ENCODE measurements around the gene TACR3. TPM values are rescaled to one million over a fixed set of nuclear protein-coding genes. Genes with fewer than 3 reads are reported as not detected.

The TACR3 gene, protein sequence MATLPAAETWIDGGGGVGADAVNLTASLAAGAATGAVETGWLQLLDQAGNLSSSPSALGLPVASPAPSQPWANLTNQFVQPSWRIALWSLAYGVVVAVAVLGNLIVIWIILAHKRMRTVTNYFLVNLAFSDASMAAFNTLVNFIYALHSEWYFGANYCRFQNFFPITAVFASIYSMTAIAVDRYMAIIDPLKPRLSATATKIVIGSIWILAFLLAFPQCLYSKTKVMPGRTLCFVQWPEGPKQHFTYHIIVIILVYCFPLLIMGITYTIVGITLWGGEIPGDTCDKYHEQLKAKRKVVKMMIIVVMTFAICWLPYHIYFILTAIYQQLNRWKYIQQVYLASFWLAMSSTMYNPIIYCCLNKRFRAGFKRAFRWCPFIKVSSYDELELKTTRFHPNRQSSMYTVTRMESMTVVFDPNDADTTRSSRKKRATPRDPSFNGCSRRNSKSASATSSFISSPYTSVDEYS
- polyA plus RNA-seq (2013, experiment 1 of 2): 2.4 TPM
- polyA plus RNA-seq (2013, experiment 2 of 2): 2.4 TPM

DNA sequence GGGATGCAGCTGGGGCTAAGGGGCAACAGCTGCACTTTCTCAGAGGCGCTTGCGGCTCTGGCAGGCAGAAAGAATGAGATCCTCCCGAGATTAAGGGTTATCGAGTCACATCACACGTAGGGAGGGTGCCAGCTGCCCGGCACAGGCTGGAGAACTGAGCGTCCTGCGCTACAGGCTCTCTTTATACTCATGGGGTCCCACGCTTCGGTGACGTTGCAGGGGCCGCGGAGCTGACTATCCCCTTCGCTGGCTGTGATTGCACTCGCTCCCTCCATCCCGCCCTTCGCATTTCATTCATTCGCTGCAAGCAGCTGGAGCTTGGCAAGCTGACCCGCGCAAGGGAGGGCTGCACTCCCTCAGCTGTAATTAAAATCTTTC lies at the start of gene TACR3:
Gene TACR3, minus strand, starts transcription at position 156 of the 378 bp plus-strand sequence. CDS start 310 bp downstream, outside the sequence.
- no CpG with 5 or more reads among the region's 20 CpGs for WGBS (ENCODE audit: extremely low coverage, insufficient coverage, low lambda C conversion rate)

DNA sequence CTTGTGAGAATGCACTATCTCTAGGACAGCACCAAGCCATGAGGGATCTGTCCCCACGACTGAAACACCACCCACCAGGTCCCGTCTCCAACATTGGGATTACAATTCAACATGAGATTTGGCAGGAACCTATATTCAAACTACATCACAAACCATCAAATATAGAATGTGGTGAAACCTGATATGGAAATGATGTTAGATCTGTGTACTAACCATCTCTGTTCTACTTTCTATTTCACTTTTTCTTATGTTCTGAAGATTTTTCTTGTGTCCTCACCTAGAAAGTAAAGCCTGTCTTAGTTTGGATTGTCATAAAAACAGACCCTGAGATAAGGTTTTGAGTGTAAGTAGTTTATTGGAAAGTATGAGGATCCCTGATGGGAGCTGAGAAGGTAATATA lies 37.8 kb upstream of the TACR3 start:
- no peak overlapping the region for H3K23ac ChIP-seq (ENCODE audit: low read length)
- no peaks in the 10 kb centered on the region for H3K27me3 ChIP-seq (ENCODE audit: insufficient read depth, low read length, poor library complexity)
- no CpG with 5 or more reads among the region's 2 CpGs for WGBS (ENCODE audit: extremely low coverage, insufficient coverage, low lambda C conversion rate)
- DNase-seq: no peak
- H2BK5ac ChIP-seq (ENCODE audit: low read length): no peak overlapping the region
- no peak overlapping the region for H3K4me2 ChIP-seq (ENCODE audit: low read length)
- no peak overlapping the region for H3K4me3 ChIP-seq (ENCODE audit: low read length)
- H3K56ac ChIP-seq (ENCODE audit: low read length): no peak overlapping the region
- H3K79me2 ChIP-seq (ENCODE audit: control insufficient read depth, insufficient read depth, low read length): no peaks in the 10 kb centered on the region
- H2AK5ac ChIP-seq (ENCODE audit: low read length): no peak overlapping the region
- H2BK120ac ChIP-seq (ENCODE audit: low read depth, low read length): no peak overlapping the region
- H3K27ac ChIP-seq (ENCODE audit: low read depth, low read length): no peak overlapping the region
- no peak overlapping the region for H4K8ac ChIP-seq (ENCODE audit: low read depth, low read length)
- H3K4me1 ChIP-seq (ENCODE audit: control insufficient read depth, low read depth, low read length): no peaks in the 10 kb centered on the region
- no peaks in the 10 kb centered on the region for H3K36me3 ChIP-seq (ENCODE audit: control insufficient read depth, insufficient read depth, low read length)
- no peak overlapping the region for H3K4ac ChIP-seq (ENCODE audit: low read depth, low read length)
- H3K79me1 ChIP-seq (ENCODE audit: low read length): no peaks in the 10 kb centered on the region
- no peak overlapping the region for H2BK15ac ChIP-seq (replicated peaks; ENCODE audit: low read depth)
- no peak overlapping the region for H4K5ac ChIP-seq (ENCODE audit: low read length)
- no peak overlapping the region for H3K9ac ChIP-seq (ENCODE audit: low read length)
- H3K18ac ChIP-seq (ENCODE audit: low read length): no peak overlapping the region

More for the DNA sequence above, at the start of gene TACR3:
- Histone ChIP-seq H3K4me3 (ENCODE audit: low read length) (peak within 1 kb of the TSS; percentile 61), H2BK15ac (replicated peaks; ENCODE audit: low read depth) (no peak within 1 kb of the TSS), H3K56ac (ENCODE audit: low read length) (peak within 1 kb of the TSS; percentile 86), H3K4me2 (ENCODE audit: low read length) (peak within 1 kb of the TSS; percentile 79), H4K8ac (ENCODE audit: low read depth, low read length) (no peak within 1 kb of the TSS), H3K9ac (ENCODE audit: low read length) (peak within 1 kb of the TSS; percentile 69), H4K5ac (ENCODE audit: low read length) (no peak within 1 kb of the TSS), H3K36me3 (ENCODE audit: control insufficient read depth, insufficient read depth, low read length) (no peaks in the 10 kb centered on the region), H2AK5ac (ENCODE audit: low read length) (no peak within 1 kb of the TSS), H2BK5ac (ENCODE audit: low read length) (no peak within 1 kb of the TSS), H3K79me2 (ENCODE audit: control insufficient read depth, insufficient read depth, low read length) (no peaks in the 10 kb centered on the region), H3K79me1 (ENCODE audit: low read length) (no peaks in the 10 kb centered on the region), H3K18ac (ENCODE audit: low read length) (no peak within 1 kb of the TSS), H3K27me3 (ENCODE audit: insufficient read depth, low read length, poor library complexity) (no peaks in the 10 kb centered on the region), H3K27ac (ENCODE audit: low read depth, low read length) (no peak within 1 kb of the TSS), H3K4me1 (ENCODE audit: control insufficient read depth, low read depth, low read length) (no peaks in the 10 kb centered on the region), H2BK120ac (ENCODE audit: low read depth, low read length) (no peak within 1 kb of the TSS), H3K4ac (ENCODE audit: low read depth, low read length) (no peak within 1 kb of the TSS), H3K23ac (ENCODE audit: low read length) (no peak within 1 kb of the TSS)
- peak; percentile 74 for DNase-seq

DNA sequence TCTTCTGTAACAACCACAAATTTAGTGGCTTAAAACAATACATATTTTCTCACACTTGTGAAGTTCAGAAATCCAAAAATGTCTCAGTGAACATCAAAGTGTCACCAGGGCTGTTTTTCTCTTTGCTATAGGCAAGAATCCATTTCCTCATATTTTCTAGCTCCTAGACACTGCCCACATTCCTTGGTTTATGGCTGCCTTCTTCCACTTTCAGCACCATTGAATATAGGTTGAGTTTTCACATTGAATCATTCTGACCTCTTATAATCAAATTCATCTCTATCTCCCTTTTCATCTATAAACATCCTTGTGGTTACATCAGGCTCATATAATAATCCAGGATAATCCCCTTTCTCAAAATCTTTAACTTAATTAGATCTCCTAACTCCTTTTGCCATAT lies 37.0 kb upstream of the TACR3 start:
- Histone ChIP-seq H3K27ac (ENCODE audit: low read depth, low read length) (no peak overlapping the region), H2BK120ac (ENCODE audit: low read depth, low read length) (no peak overlapping the region), H3K4ac (ENCODE audit: low read depth, low read length) (no peak overlapping the region), H3K4me2 (ENCODE audit: low read length) (no peak overlapping the region), H4K8ac (ENCODE audit: low read depth, low read length) (no peak overlapping the region), H3K27me3 (ENCODE audit: insufficient read depth, low read length, poor library complexity) (no peaks in the 10 kb centered on the region), H3K79me2 (ENCODE audit: control insufficient read depth, insufficient read depth, low read length) (no peaks in the 10 kb centered on the region), H3K56ac (ENCODE audit: low read length) (no peak overlapping the region), H3K18ac (ENCODE audit: low read length) (no peak overlapping the region), H3K4me3 (ENCODE audit: low read length) (no peak overlapping the region), H3K36me3 (ENCODE audit: control insufficient read depth, insufficient read depth, low read length) (no peaks in the 10 kb centered on the region), H4K5ac (ENCODE audit: low read length) (no peak overlapping the region), H2BK15ac (replicated peaks; ENCODE audit: low read depth) (no peak overlapping the region), H3K9ac (ENCODE audit: low read length) (no peak overlapping the region), H2BK5ac (ENCODE audit: low read length) (no peak overlapping the region), H2AK5ac (ENCODE audit: low read length) (no peak overlapping the region), H3K79me1 (ENCODE audit: low read length) (no peaks in the 10 kb centered on the region), H3K4me1 (ENCODE audit: control insufficient read depth, low read depth, low read length) (no peaks in the 10 kb centered on the region), H3K23ac (ENCODE audit: low read length) (no peak overlapping the region)
- no peak for DNase-seq

DNA sequence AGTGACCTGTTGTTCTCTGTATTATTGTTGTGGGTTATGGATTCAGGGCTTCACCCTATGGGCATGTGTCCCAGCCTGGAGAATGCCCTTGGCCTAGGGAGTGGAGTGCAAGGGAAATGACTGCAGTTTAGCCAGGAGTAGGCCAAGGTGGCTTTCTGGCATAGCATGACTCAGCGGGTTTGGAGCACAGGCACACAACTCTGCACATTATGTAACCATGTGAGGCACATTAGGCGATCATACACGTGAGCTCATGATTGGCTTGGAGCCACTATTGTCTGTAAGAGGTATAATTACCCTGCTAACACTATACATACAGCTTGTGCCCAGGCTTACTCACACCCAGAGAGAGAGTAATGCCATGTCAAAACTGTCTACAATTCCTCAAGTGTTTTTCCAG lies 35.1 kb upstream of the TACR3 start:
- H3K27me3 ChIP-seq (ENCODE audit: insufficient read depth, low read length, poor library complexity): no peaks in the 10 kb centered on the region
- WGBS (ENCODE audit: extremely low coverage, insufficient coverage, low lambda C conversion rate): no CpG with 5 or more reads among the region's 3 CpGs
- H2AK5ac ChIP-seq (ENCODE audit: low read length): no peak overlapping the region
- H3K36me3 ChIP-seq (ENCODE audit: control insufficient read depth, insufficient read depth, low read length): no peaks in the 10 kb centered on the region
- no peak overlapping the region for H2BK15ac ChIP-seq (replicated peaks; ENCODE audit: low read depth)
- H3K9ac ChIP-seq (ENCODE audit: low read length): no peak overlapping the region
- H3K4me2 ChIP-seq (ENCODE audit: low read length): no peak overlapping the region
- H4K5ac ChIP-seq (ENCODE audit: low read length): no peak overlapping the region
- no peak overlapping the region for H2BK120ac ChIP-seq (ENCODE audit: low read depth, low read length)
- H2BK5ac ChIP-seq (ENCODE audit: low read length): no peak overlapping the region
- H4K8ac ChIP-seq (ENCODE audit: low read depth, low read length): no peak overlapping the region
- no peaks in the 10 kb centered on the region for H3K4me1 ChIP-seq (ENCODE audit: control insufficient read depth, low read depth, low read length)
- no peak overlapping the region for H3K56ac ChIP-seq (ENCODE audit: low read length)
- no peaks in the 10 kb centered on the region for H3K79me1 ChIP-seq (ENCODE audit: low read length)
- H3K18ac ChIP-seq (ENCODE audit: low read length): no peak overlapping the region
- no peak overlapping the region for H3K4ac ChIP-seq (ENCODE audit: low read depth, low read length)
- H3K79me2 ChIP-seq (ENCODE audit: control insufficient read depth, insufficient read depth, low read length): no peaks in the 10 kb centered on the region
- no peak overlapping the region for H3K4me3 ChIP-seq (ENCODE audit: low read length)
- peak; percentile 11 for DNase-seq
- peak overlapping the region; percentile 12 for H3K23ac ChIP-seq (ENCODE audit: low read length)
- no peak overlapping the region for H3K27ac ChIP-seq (ENCODE audit: low read depth, low read length)

DNA sequence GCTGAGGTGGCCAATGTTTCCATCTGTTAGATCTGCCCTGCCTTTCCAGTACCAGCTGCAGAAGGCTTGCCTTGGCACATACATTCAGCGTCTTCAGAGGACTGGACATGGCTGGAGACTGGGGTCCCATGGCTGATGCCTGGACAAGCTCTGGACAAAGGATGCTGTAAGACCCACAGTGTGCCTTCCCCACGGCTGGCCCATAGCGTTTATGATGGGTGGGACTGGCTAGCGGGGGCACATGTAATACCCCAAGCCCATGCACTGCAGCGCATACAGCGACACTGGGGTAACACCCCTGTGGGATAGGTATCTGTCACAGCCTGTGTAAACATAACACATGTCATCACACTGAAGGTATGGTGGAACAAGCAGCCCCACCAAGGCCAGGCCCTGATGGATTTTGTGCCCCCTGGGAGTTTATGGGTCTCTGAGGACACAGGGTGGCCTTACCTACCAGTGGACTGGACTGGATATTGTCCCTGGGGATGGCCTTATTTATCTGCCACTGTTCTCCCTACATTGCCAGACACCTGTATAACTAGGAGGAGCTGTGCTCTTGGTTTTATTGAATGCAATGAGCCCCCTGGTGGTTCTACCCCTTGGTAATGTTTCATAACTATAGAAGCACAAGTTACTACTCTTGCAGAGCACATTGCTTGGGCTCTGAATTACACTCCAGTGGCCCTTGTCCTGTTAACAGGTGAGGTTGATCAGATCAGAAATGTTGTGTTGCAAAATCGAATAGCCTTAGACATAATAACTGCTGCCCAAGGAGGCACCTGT lies 34.3 kb upstream of the TACR3 start:
- no peak overlapping the region for H3K23ac ChIP-seq (ENCODE audit: low read length)
- H2AK5ac ChIP-seq (ENCODE audit: low read length): no peak overlapping the region
- no peak for DNase-seq
- no peaks in the 10 kb centered on the region for H3K79me1 ChIP-seq (ENCODE audit: low read length)
- H3K4ac ChIP-seq (ENCODE audit: low read depth, low read length): no peak overlapping the region
- H4K8ac ChIP-seq (ENCODE audit: low read depth, low read length): no peak overlapping the region
- H2BK5ac ChIP-seq (ENCODE audit: low read length): no peak overlapping the region
- no peak overlapping the region for H3K56ac ChIP-seq (ENCODE audit: low read length)
- H2BK120ac ChIP-seq (ENCODE audit: low read depth, low read length): no peak overlapping the region
- no peak overlapping the region for H3K9ac ChIP-seq (ENCODE audit: low read length)
- no peaks in the 10 kb centered on the region for H3K4me1 ChIP-seq (ENCODE audit: control insufficient read depth, low read depth, low read length)
- no CpG with 5 or more reads among the region's 7 CpGs for WGBS (ENCODE audit: extremely low coverage, insufficient coverage, low lambda C conversion rate)
- no peak overlapping the region for H4K5ac ChIP-seq (ENCODE audit: low read length)
- no peaks in the 10 kb centered on the region for H3K36me3 ChIP-seq (ENCODE audit: control insufficient read depth, insufficient read depth, low read length)
- no peak overlapping the region for H3K4me2 ChIP-seq (ENCODE audit: low read length)
- H3K27ac ChIP-seq (ENCODE audit: low read depth, low read length): no peak overlapping the region
- no peak overlapping the region for H3K4me3 ChIP-seq (ENCODE audit: low read length)
- no peak overlapping the region for H2BK15ac ChIP-seq (replicated peaks; ENCODE audit: low read depth)
- H3K79me2 ChIP-seq (ENCODE audit: control insufficient read depth, insufficient read depth, low read length): no peaks in the 10 kb centered on the region
- H3K27me3 ChIP-seq (ENCODE audit: insufficient read depth, low read length, poor library complexity): no peaks in the 10 kb centered on the region
- no peak overlapping the region for H3K18ac ChIP-seq (ENCODE audit: low read length)
